Hypothalamus (tissue), 51 donors: Measurements from ENCODE around the gene ADORA1.

Experiments
- DNase-seq, 51 donors: peaks; one replicate each; lab custom pipeline; 2025; lab: John Stamatoyannopoulos, UW

Gene ADORA1

GRCh38 chr1:203120325-203121153 lies 7.0 kb upstream of the ADORA1 start:
- no peak for DNase-seq

- no peak for DNase-seq
Measured at GRCh38 chr1:203121186-203122015, 6.1 kb upstream of the ADORA1 start.

GRCh38 chr1:203122159-203122558 lies 5.4 kb upstream of the ADORA1 start:
- no peak for DNase-seq

GRCh38 chr1:203124011-203124410 lies 3.5 kb upstream of the ADORA1 start:
- no peak for DNase-seq

- no peak for DNase-seq
Measured at GRCh38 chr1:203124546-203125317, 2.8 kb upstream of the ADORA1 start.

GRCh38 chr1:203126151-203126865 lies 1.2 kb upstream of the ADORA1 start:
- peak in 1 of 51 donors; percentile 61 for DNase-seq

- DNase-seq = peak in 1 of 51 donors; percentile 49
Measured at GRCh38 chr1:203126866-203127665, 460 bp upstream of the ADORA1 start.

GRCh38 chr1:203128431-203128715 lies 847 bp downstream of the ADORA1 start:
- no peak for DNase-seq

GRCh38 chr1:203128716-203129500 lies 1.4 kb downstream of the ADORA1 start:
- DNase-seq = peak in 13 of 51 donors; percentile 21 to 69 (median 45)

- DNase-seq = peak in 46 of 51 donors; percentile 45 to 95 (median 82)
Measured at GRCh38 chr1:203129501-203130231, 2.1 kb downstream of the ADORA1 start.

- no peak for DNase-seq
Measured at GRCh38 chr1:203130358-203130985, 2.9 kb downstream of the ADORA1 start.

- no peak for DNase-seq
Measured at GRCh38 chr1:203131548-203132200, 4.1 kb downstream of the ADORA1 start.

GRCh38 chr1:203133970-203134725 lies 6.6 kb downstream of the ADORA1 start:
- DNase-seq = peak in 4 of 51 donors; percentile 26 to 55 (median 38)

- DNase-seq = no peak
Measured at GRCh38 chr1:203135636-203136305, 8.2 kb downstream of the ADORA1 start.

GRCh38 chr1:203136409-203137042 lies 9.0 kb downstream of the ADORA1 start:
- DNase-seq = no peak
